ENCODE data around the gene PTGFRN.

The PTGFRN gene

GRCh38 chr1:116944613-116945012 is 34.9 kb downstream of the PTGFRN start:
- no peak for DNase-seq

- DNase-seq: no peak
These were observed 35.7 kb downstream of the PTGFRN start for GRCh38 chr1:116945421-116945820.

- DNase-seq: no peak
These were observed 36.3 kb downstream of the PTGFRN start for GRCh38 chr1:116945996-116946395.

- no peak for DNase-seq
These were observed 37.6 kb downstream of the PTGFRN start for GRCh38 chr1:116947092-116947860.

GRCh38 chr1:116948046-116948445 is 38.3 kb downstream of the PTGFRN start:
- DNase-seq: no peak

GRCh38 chr1:116948642-116949041 is 38.9 kb downstream of the PTGFRN start:
- no peak for DNase-seq

GRCh38 chr1:116949213-116949985 is 39.7 kb downstream of the PTGFRN start:
- no peak for DNase-seq

- DNase-seq: no peak
These were observed 40.9 kb downstream of the PTGFRN start for GRCh38 chr1:116950517-116951199.

- DNase-seq: peak; percentile 34
These were observed 41.7 kb downstream of the PTGFRN start for GRCh38 chr1:116951200-116951935.

- no peak for DNase-seq
These were observed 43.1 kb downstream of the PTGFRN start for GRCh38 chr1:116952738-116953275.

- DNase-seq: no peak
These were observed 44.7 kb downstream of the PTGFRN start for GRCh38 chr1:116954440-116954839.

- no peak for DNase-seq
These were observed 46.7 kb downstream of the PTGFRN start for GRCh38 chr1:116956378-116956777.

- no peak for DNase-seq
These were observed 47.9 kb downstream of the PTGFRN start for GRCh38 chr1:116957646-116958045.

- no peak for DNase-seq
These were observed 48.4 kb downstream of the PTGFRN start for GRCh38 chr1:116958110-116958509.

GRCh38 chr1:116958977-116959376 is 49.3 kb downstream of the PTGFRN start:
- DNase-seq: no peak

- no peak for DNase-seq
These were observed 51.9 kb downstream of the PTGFRN start for GRCh38 chr1:116961606-116962005.

GRCh38 chr1:116962987-116963639 is 53.4 kb downstream of the PTGFRN start:
- DNase-seq: no peak

GRCh38 chr1:116966791-116967190 is 57.1 kb downstream of the PTGFRN start:
- no peak for DNase-seq

- no peak for DNase-seq
These were observed 59.0 kb downstream of the PTGFRN start for GRCh38 chr1:116968724-116969123.

- no peak for DNase-seq
These were observed 61.6 kb downstream of the PTGFRN start for GRCh38 chr1:116971258-116971860.

GRCh38 chr1:116971965-116972673 is 62.4 kb downstream of the PTGFRN start:
- DNase-seq: peak; percentile 22

Measured in EL (cell line).